Mesodermal cell (in vitro differentiated cells): ENCODE results near the gene TTLL13. TPM values are rescaled to one million over a fixed set of nuclear protein-coding genes. Genes with fewer than 3 reads are reported as not detected.

Source experiments
- H3K27ac ChIP-seq: 2 replicates; pipeline ENCODE4 v1.7.0; 2013; ENCODE audit warnings: mild to moderate bottlenecking, low read depth, low read length, moderate library complexity; ENCODE audit not compliant: severe bottlenecking
- H3K36me3 ChIP-seq: 2 replicates; pipeline ENCODE4 v1.7.1; 2013; ENCODE audit warnings: mild to moderate bottlenecking, low read length, moderate library complexity; ENCODE audit not compliant: control insufficient read depth, insufficient read depth
- H3K4me1 ChIP-seq: one replicate; pipeline ENCODE4 v1.7.1; 2013; ENCODE audit warnings: mild to moderate bottlenecking, low read length; ENCODE audit not compliant: insufficient read depth, control insufficient read depth, poor library complexity, severe bottlenecking
- H3K4me3 ChIP-seq: 2 replicates; pipeline ENCODE4 v1.7.0; 2013; ENCODE audit warnings: low read length, control low read depth, mild to moderate bottlenecking; ENCODE audit not compliant: insufficient read depth, poor library complexity, severe bottlenecking; ENCODE audit errors: extremely low read depth
- H3K9me3 ChIP-seq: 2 replicates; pipeline ENCODE4 v1.7.1; 2013; ENCODE audit warnings: mild to moderate bottlenecking, low read length, moderate library complexity; ENCODE audit not compliant: control insufficient read depth
- WGBS, 2 experiments: methylation state at CpG; one replicate each; pipeline ENCODE4 v1.1.5; 2013; ENCODE audit warnings: missing lambda C conversion rate in 2 of 2; ENCODE audit not compliant: insufficient coverage in 2 of 2; 5-methylcytosine and 5-hydroxymethylcytosine counted together
- polyA plus RNA-seq, 2 experiments: library from polyadenylated mRNA; stranded (reverse); fragments of 50-300 nt; gene quantifications; one replicate each; pipeline ENCODE4 v1.2.3, GENCODE V29; 2013

The TTLL13 gene, protein sequence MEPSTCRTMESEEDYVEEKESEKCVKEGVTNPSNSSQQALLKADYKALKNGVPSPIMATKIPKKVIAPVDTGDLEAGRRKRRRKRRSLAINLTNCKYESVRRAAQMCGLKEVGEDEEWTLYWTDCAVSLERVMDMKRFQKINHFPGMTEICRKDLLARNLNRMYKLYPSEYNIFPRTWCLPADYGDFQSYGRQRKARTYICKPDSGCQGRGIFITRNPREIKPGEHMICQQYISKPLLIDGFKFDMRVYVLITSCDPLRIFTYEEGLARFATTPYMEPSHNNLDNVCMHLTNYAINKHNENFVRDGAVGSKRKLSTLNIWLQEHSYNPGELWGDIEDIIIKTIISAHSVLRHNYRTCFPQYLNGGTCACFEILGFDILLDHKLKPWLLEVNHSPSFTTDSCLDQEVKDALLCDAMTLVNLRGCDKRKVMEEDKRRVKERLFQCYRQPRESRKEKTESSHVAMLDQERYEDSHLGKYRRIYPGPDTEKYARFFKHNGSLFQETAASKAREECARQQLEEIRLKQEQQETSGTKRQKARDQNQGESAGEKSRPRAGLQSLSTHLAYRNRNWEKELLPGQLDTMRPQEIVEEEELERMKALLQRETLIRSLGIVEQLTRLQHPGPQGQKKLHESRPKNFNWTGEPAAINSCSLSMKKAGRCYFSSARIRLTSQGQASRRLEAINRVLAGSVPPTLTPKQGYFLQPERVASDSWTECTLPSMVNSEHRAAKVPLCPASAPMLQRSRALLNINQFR
- polyA plus RNA-seq (2013, experiment 1 of 2) = 0.15 TPM
- not detected for polyA plus RNA-seq (2013, experiment 2 of 2)

DNA sequence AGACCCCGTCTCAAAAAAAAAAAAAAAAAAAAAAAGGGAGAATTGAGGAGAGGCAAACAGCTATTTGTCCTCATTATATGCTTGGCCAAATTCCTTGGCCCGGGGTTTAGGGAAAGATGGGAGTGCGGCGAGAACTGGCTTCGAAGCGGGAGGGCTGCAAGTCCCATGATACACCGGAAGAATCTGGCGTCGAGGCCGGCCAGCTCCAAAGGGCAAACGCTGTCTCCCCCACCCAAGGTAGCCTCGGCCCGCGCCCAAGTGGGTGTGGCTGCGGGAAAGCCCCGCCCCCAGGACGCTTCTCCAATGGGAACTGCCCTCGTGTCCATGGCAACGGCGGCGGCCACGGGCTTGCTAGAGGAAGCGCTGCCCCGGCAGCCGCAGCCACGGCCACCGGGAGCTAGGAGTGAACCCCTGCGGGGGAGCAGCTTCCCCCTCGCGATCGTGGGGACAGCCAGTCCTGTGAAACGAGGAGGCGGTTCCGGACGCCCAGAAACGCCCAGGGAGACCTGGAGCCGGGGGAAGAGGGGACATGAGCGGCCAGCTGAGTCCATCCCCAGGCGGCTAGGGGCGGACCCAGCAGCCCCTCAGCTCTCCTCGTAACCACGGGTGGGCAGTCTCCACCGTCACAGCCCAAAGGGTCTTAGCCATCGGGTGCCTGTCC is at the start of gene TTLL13:
Gene TTLL13, plus strand, starts transcription at position 354 of the 661 bp plus-strand sequence. CDS start 1,075 bp downstream, outside the sequence.
- Histone ChIP-seq H3K4me3 (peak within 1 kb of the TSS; percentile 47), H3K27ac (no peak within 1 kb of the TSS), H3K4me1 (peaks cover 3% of the 10 kb centered on the region), H3K9me3 (no peaks in the 10 kb centered on the region), H3K36me3 (no peaks in the 10 kb centered on the region)
- WGBS, 2 experiments = 1 to 2% methylated on average over 30 to 43 of the region's 44 CpGs

DNA sequence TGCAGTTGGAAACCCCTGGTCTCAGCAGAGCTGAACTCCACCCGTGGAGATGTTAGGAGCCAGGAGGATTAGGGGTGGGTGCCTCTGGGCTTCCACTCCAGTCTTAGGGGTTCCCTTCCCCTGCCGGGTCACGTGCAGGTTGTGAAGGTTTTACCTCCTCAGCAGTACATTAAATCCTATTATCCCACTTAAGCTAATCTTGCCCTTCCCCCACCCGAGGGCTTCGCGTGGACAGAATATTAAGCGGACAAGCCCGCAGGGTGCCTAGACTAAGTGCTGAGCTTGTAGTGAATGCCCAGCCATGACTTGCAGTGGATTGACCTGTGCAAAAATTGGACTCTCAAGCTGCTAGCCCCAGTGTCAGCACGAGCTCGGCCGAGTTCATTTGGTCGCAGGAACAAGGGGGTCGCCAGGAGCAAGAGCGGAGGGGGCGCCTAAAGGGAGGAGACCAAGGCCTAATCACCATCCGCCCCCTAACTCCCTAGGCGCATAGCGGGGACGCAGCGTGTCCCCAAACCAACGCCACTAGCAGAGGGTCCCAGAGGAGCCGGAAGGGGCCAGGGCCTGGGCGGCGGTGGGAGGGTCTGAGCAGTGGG is 48.7 kb upstream of the TTLL13 start:
- WGBS, 2 experiments = 10 to 17% methylated on average over 10 to 16 of the region's 24 CpGs
- peak overlapping the region; percentile 57 for H3K27ac ChIP-seq

DNA sequence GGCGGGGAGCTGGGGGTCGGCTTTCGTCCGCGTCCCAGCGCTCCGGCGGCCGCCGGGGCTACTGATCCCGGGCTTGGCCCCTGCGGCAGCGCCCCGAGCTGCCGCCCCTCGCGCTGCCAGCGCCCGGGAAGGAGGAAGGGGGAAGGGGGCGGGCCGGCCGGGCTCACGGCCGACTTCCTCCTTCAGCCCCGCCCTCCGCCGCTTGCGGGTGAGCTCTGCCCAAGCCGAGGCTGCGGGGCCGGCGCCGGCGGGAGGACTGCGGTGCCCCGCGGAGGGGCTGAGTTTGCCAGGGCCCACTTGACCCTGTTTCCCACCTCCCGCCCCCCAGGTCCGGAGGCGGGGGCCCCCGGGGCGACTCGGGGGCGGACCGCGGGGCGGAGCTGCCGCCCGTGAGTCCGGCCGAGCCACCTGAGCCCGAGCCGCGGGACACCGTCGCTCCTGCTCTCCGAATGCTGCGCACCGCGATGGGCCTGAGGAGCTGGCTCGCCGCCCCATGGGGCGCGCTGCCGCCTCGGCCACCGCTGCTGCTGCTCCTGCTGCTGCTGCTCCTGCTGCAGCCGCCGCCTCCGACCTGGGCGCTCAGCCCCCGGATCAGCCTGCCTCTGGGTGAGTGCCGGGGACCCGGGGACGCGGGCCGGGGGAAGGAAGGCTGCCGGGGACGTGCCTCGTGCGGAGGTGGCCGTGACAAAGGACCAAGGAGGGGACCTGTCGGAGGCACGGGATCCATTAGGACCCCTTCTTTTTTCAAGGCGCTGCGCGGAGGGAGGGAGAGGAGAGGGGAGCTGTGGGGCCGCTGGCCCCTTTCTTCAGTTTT is 48.0 kb upstream of the TTLL13 start, which contains the start of gene SEMA4B:
Gene SEMA4B, plus strand, starts transcription at position 201 of the 814 bp plus-strand sequence. Its CDS starts 249 bp downstream, at position 450.
- H3K27ac ChIP-seq = peak within 1 kb of the TSS; percentile 57
- WGBS, 2 experiments = 0 to 1% methylated on average over 42 to 60 of the region's 88 CpGs

More for the DNA sequence above, 48.7 kb upstream of the TTLL13 start:
- Histone ChIP-seq H3K4me1 (peaks cover 4% of the 10 kb centered on the region), H3K4me3 (peak overlapping the region; percentile 86), H3K36me3 (peaks cover 9% of the 10 kb centered on the region), H3K9me3 (no peaks in the 10 kb centered on the region)

DNA sequence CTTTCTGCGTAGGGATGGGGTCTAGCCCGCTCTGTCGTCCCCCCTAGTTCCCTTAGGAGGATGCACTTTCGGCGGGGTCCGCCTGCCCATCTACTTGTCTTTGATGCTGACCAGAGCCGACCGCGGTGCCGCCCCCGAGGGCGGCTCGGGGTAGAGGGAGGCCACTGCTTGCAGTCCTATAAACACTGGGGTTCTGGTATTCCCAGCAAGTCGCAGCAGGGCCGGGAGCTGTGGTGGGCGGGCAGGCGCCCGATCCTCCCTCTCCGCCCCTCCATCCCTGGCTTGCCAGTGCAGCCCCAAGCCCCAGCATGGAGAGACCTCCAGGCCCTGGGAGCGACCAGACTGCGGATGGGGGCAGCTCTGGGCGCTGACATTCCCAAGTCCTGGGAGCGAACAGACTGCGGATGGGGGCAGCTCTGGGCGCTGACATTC is 47.4 kb upstream of the TTLL13 start:
- peak overlapping the region; percentile 86 for H3K4me3 ChIP-seq
- WGBS, 2 experiments = 0% methylated on average over 16 to 22 of the region's 25 CpGs
- H3K36me3 ChIP-seq = peaks cover 13% of the 10 kb centered on the region
- no peaks in the 10 kb centered on the region for H3K9me3 ChIP-seq
- H3K27ac ChIP-seq = no peak overlapping the region
- peaks cover 4% of the 10 kb centered on the region for H3K4me1 ChIP-seq

More for the DNA sequence above, 48.0 kb upstream of the TTLL13 start, which contains the start of gene SEMA4B:
- Histone ChIP-seq H3K4me1 (peaks cover 4% of the 10 kb centered on the region), H3K36me3 (peaks cover 9% of the 10 kb centered on the region), H3K4me3 (peak within 1 kb of the TSS; percentile 86), H3K9me3 (no peaks in the 10 kb centered on the region)

- H3K36me3 ChIP-seq = peaks cover 19% of the 10 kb centered on the region
- peaks cover 4% of the 10 kb centered on the region for H3K4me1 ChIP-seq
- H3K27ac ChIP-seq = no peak overlapping the region
- H3K9me3 ChIP-seq = no peaks in the 10 kb centered on the region
- 93 to 96% methylated on average over 4 of the region's 4 CpGs for WGBS, 2 experiments
- H3K4me3 ChIP-seq = no peak overlapping the region
Observed at GRCh38 chr15:90202929-90203328, 46.4 kb upstream of the TTLL13 start.

DNA sequence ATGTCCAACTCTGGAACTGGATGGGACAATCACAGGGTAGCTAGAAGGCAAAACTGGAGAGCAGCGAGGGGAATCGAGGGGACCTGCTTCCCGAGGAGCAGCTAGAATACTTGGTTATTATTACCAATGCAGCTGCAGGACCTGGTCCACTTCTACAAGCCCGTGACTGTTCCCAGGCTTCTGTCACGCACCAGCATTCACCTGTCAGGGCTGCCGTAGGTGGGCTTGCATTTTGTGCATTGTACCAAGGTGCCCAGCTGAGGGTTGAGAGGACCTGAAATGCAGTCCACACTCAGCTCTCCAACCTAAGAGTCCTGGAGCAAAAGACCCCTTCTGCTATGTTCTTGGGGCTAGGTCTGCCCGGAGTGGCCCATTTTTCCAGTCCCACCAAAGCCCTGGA is 45.9 kb upstream of the TTLL13 start:
- Histone ChIP-seq H3K4me3 (no peak overlapping the region), H3K4me1 (peaks cover 4% of the 10 kb centered on the region), H3K27ac (no peak overlapping the region), H3K36me3 (peaks cover 19% of the 10 kb centered on the region), H3K9me3 (no peaks in the 10 kb centered on the region)
- WGBS, 2 experiments = 91 to 98% methylated on average over 7 of the region's 7 CpGs

- H3K4me3 ChIP-seq = no peak overlapping the region
- peaks cover 19% of the 10 kb centered on the region for H3K36me3 ChIP-seq
- H3K4me1 ChIP-seq = peaks cover 4% of the 10 kb centered on the region
- H3K27ac ChIP-seq = no peak overlapping the region
- no peaks in the 10 kb centered on the region for H3K9me3 ChIP-seq
- 82 to 89% methylated on average over 5 to 6 of the region's 8 CpGs for WGBS, 2 experiments
Observed at GRCh38 chr15:90203922-90204321, 45.4 kb upstream of the TTLL13 start.

GRCh38 chr15:90205050-90205848 is 44.1 kb upstream of the TTLL13 start:
- WGBS, 2 experiments = 91 to 97% methylated on average over 10 of the region's 10 CpGs
- Histone ChIP-seq H3K9me3 (no peaks in the 10 kb centered on the region), H3K27ac (no peak overlapping the region), H3K36me3 (peaks cover 19% of the 10 kb centered on the region), H3K4me3 (no peak overlapping the region), H3K4me1 (peaks cover 4% of the 10 kb centered on the region)

DNA sequence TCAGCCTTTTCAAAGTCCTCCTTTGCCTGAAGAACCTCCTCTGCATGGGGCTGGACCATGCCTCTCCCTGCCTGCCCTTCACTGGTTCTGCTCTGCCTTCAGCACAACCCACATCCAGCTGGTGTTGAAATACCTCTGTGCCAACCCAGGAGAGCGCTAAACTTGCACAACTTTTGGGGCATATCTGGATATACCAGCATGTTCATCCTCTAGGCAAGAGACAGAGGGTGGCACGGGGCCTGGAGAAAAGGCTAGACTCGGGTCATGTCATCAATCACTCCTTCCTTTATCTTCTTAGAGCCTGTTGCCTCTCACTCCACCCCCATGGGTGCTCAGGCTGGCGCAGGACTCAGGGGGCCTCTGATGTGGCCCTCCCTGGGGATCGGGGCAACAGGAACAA is 43.5 kb upstream of the TTLL13 start:
- H3K9me3 ChIP-seq = no peaks in the 10 kb centered on the region
- H3K4me1 ChIP-seq = peaks cover 4% of the 10 kb centered on the region
- WGBS, 2 experiments = 88 to 98% methylated on average over 5 of the region's 5 CpGs
- no peak overlapping the region for H3K4me3 ChIP-seq
- peaks cover 19% of the 10 kb centered on the region for H3K36me3 ChIP-seq
- H3K27ac ChIP-seq = no peak overlapping the region
